ENCODE measurements around the gene NRTN.

NRTN gene

DNA sequence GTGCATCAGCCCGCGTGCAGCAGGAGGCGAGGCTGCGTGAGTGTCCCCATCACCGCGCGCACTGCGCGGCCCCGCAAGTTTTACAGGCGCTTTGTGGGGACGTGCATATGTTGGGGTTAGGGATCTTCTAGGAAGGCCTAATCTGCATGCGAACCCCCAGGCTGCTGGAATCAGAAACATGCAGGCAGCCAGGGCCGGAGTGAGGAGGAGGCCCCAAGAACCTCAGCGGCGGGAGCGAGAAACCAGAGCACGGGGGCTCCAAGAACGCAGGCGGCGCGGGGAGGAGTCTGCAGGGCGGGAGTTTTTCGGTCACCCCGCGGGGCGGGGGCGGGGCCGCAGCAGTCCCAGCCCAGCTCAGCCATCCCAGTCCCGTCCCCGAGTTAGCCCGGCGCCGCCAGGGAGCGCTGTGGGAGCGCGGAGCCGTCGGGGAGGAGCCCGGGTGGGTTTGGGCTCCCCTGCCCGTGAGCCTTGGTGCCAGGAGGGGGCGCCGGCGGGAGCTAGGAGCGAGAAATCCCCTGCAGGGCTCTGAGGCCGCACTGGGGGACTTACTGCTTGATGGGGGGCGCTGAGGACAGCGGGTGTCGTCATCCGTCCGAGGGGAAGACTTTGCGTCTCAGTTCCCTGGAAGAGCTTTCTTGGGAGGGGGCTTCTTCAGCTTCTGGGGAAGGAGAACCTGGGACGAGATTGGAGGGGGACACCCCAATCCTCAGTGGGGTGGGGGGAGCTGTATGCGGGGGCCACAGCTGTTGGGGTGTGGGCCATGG lies 933 bp upstream of the NRTN start:
- TF ChIP-seq, protein P1, sequence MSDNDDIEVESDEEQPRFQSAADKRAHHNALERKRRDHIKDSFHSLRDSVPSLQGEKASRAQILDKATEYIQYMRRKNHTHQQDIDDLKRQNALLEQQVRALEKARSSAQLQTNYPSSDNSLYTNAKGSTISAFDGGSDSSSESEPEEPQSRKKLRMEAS (IDR thresholded peaks at IDR 0.05) = peak; percentile 98
- peak; percentile 92 for TF ChIP-seq RAD21 (IDR thresholded peaks at IDR 0.05; ENCODE audit: low read depth)
- no peak for TF ChIP-seq CEBPB (IDR thresholded peaks at IDR 0.05)
- peak; percentile 20; the same call in 1 of the 2 replicates for TF ChIP-seq ZBTB7A (IDR thresholded peaks at IDR 0.05; ENCODE audit: low read depth)
- no peak; the same call in 1 of the 2 replicates for TF ChIP-seq EGR1 (IDR thresholded peaks at IDR 0.05)
- peak; percentile 24; the same call in 1 of the 2 replicates for TF ChIP-seq TCF12 (IDR thresholded peaks at IDR 0.05; ENCODE audit: low read depth)

GRCh38 chr19:5805462-5806132 lies 730 bp downstream of the NRTN start:
- 0 out of 2 replicates have a peak, but pooled peaks have one; percentile 29 for TF ChIP-seq YY1 (IDR thresholded peaks at IDR 0.05; ENCODE audit: low read depth)
- no peak for TF ChIP-seq FOXM1 (IDR thresholded peaks at IDR 0.05; ENCODE audit: borderline replicate concordance, low read depth)
- no peak for TF ChIP-seq TAF1 (IDR thresholded peaks at IDR 0.05; ENCODE audit: low read depth)
- TF ChIP-seq ZBTB7A (IDR thresholded peaks at IDR 0.05; ENCODE audit: low read depth) = peak; percentile 93
- TF ChIP-seq TCF12 (IDR thresholded peaks at IDR 0.05; ENCODE audit: low read depth) = no peak
- TF ChIP-seq RAD21 (IDR thresholded peaks at IDR 0.05; ENCODE audit: low read depth) = peak; percentile 70

GRCh38 chr19:5806133-5806489 lies 1.2 kb downstream of the NRTN start:
- TF ChIP-seq ZBTB7A (IDR thresholded peaks at IDR 0.05; ENCODE audit: low read depth) = no peak
- no peak for TF ChIP-seq FOXM1 (IDR thresholded peaks at IDR 0.05; ENCODE audit: borderline replicate concordance, low read depth)
- no peak for TF ChIP-seq NFIC (IDR thresholded peaks at IDR 0.05)
- TF ChIP-seq, protein P1 (IDR thresholded peaks at IDR 0.05) = no peak
- no peak for TF ChIP-seq TCF12 (IDR thresholded peaks at IDR 0.05; ENCODE audit: low read depth)
- TF ChIP-seq, protein P2, sequence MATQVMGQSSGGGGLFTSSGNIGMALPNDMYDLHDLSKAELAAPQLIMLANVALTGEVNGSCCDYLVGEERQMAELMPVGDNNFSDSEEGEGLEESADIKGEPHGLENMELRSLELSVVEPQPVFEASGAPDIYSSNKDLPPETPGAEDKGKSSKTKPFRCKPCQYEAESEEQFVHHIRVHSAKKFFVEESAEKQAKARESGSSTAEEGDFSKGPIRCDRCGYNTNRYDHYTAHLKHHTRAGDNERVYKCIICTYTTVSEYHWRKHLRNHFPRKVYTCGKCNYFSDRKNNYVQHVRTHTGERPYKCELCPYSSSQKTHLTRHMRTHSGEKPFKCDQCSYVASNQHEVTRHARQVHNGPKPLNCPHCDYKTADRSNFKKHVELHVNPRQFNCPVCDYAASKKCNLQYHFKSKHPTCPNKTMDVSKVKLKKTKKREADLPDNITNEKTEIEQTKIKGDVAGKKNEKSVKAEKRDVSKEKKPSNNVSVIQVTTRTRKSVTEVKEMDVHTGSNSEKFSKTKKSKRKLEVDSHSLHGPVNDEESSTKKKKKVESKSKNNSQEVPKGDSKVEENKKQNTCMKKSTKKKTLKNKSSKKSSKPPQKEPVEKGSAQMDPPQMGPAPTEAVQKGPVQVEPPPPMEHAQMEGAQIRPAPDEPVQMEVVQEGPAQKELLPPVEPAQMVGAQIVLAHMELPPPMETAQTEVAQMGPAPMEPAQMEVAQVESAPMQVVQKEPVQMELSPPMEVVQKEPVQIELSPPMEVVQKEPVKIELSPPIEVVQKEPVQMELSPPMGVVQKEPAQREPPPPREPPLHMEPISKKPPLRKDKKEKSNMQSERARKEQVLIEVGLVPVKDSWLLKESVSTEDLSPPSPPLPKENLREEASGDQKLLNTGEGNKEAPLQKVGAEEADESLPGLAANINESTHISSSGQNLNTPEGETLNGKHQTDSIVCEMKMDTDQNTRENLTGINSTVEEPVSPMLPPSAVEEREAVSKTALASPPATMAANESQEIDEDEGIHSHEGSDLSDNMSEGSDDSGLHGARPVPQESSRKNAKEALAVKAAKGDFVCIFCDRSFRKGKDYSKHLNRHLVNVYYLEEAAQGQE (IDR thresholded peaks at IDR 0.05; ENCODE audit: low read depth) = no peak
- TF ChIP-seq TEAD4 (IDR thresholded peaks at IDR 0.05) = no peak
- no peak for TF ChIP-seq YY1 (IDR thresholded peaks at IDR 0.05; ENCODE audit: low read depth)
- TF ChIP-seq TAF1 (IDR thresholded peaks at IDR 0.05; ENCODE audit: low read depth) = no peak
- TF ChIP-seq EP300 (IDR thresholded peaks at IDR 0.05; ENCODE audit: borderline replicate concordance) = no peak
- TF ChIP-seq CEBPB (IDR thresholded peaks at IDR 0.05) = no peak
- TF ChIP-seq, protein P3, sequence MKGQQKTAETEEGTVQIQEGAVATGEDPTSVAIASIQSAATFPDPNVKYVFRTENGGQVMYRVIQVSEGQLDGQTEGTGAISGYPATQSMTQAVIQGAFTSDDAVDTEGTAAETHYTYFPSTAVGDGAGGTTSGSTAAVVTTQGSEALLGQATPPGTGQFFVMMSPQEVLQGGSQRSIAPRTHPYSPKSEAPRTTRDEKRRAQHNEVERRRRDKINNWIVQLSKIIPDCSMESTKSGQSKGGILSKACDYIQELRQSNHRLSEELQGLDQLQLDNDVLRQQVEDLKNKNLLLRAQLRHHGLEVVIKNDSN (IDR thresholded peaks at IDR 0.05) = no peak
- no peak for TF ChIP-seq CREB1 (IDR thresholded peaks at IDR 0.05; ENCODE audit: low read depth)
- TF ChIP-seq RAD21 (IDR thresholded peaks at IDR 0.05; ENCODE audit: low read depth) = no peak
- TF ChIP-seq EGR1 (IDR thresholded peaks at IDR 0.05) = no peak

- TF ChIP-seq RAD21 (IDR thresholded peaks at IDR 0.05; ENCODE audit: low read depth) (no peak), ZBTB7A (IDR thresholded peaks at IDR 0.05; ENCODE audit: low read depth) (no peak), TAF1 (IDR thresholded peaks at IDR 0.05; ENCODE audit: low read depth) (no peak), FOXM1 (IDR thresholded peaks at IDR 0.05; ENCODE audit: borderline replicate concordance, low read depth) (no peak), NFIC (IDR thresholded peaks at IDR 0.05) (no peak), TEAD4 (IDR thresholded peaks at IDR 0.05) (no peak), EP300 (IDR thresholded peaks at IDR 0.05; ENCODE audit: borderline replicate concordance) (no peak)
- TF ChIP-seq, protein P3 (IDR thresholded peaks at IDR 0.05) = no peak
Measured at GRCh38 chr19:5806905-5807304, 2.0 kb downstream of the NRTN start.

GRCh38 chr19:5808120-5808816 lies 3.4 kb downstream of the NRTN start:
- no peak for TF ChIP-seq TEAD4 (IDR thresholded peaks at IDR 0.05)
- TF ChIP-seq, protein P2 (IDR thresholded peaks at IDR 0.05; ENCODE audit: low read depth) = no peak
- TF ChIP-seq YY1 (IDR thresholded peaks at IDR 0.05; ENCODE audit: low read depth) = no peak
- no peak for TF ChIP-seq EGR1 (IDR thresholded peaks at IDR 0.05)
- no peak for TF ChIP-seq NFIC (IDR thresholded peaks at IDR 0.05)
- TF ChIP-seq FOXM1 (IDR thresholded peaks at IDR 0.05; ENCODE audit: borderline replicate concordance, low read depth) = no peak
- TF ChIP-seq TCF12 (IDR thresholded peaks at IDR 0.05; ENCODE audit: low read depth) = no peak
- TF ChIP-seq, protein P3 (IDR thresholded peaks at IDR 0.05) = no peak
- no peak for TF ChIP-seq TAF1 (IDR thresholded peaks at IDR 0.05; ENCODE audit: low read depth)
- TF ChIP-seq, protein P1 (IDR thresholded peaks at IDR 0.05) = no peak
- no peak for TF ChIP-seq CEBPB (IDR thresholded peaks at IDR 0.05)
- TF ChIP-seq EP300 (IDR thresholded peaks at IDR 0.05; ENCODE audit: borderline replicate concordance) = no peak
- no peak for TF ChIP-seq CREB1 (IDR thresholded peaks at IDR 0.05; ENCODE audit: low read depth)
- TF ChIP-seq RAD21 (IDR thresholded peaks at IDR 0.05; ENCODE audit: low read depth) = no peak
- no peak for TF ChIP-seq ZBTB7A (IDR thresholded peaks at IDR 0.05; ENCODE audit: low read depth)

All from Ishikawa (cell line).